Loucy (cell line): Measurements from ENCODE around the gene BST2.

Source experiments
- H2AFZ ChIP-seq: fragments of 200-600 bp; sonication (generic); 2 replicates; pipeline ENCODE4 v1.6.0; 2016; ENCODE audit warnings: antibody characterized with exemption, mild to moderate bottlenecking, low read length, moderate library complexity
- H3F3A ChIP-seq: fragments of 200-600 bp; 2 replicates; pipeline ENCODE4 v1.6.0; 2016; ENCODE audit warnings: antibody characterized with exemption, low read depth, mild to moderate bottlenecking
- H3K27me3 ChIP-seq: fragments of 200-600 bp; sonication (generic); 2 replicates; pipeline ENCODE4 v1.6.1; 2014; ENCODE audit warnings: low read length, mild to moderate bottlenecking; ENCODE audit not compliant: insufficient read depth, poor library complexity, severe bottlenecking
- H3K36me3 ChIP-seq: fragments of 200-600 bp; sonication (generic); 2 replicates; pipeline ENCODE4 v1.6.1; 2016; ENCODE audit warnings: low read length; ENCODE audit not compliant: insufficient read depth
- H3K4me1 ChIP-seq: fragments of 200-600 bp; sonication (generic); 2 replicates; pipeline ENCODE4 v1.5.1; 2014; ENCODE audit warnings: low read length, mild to moderate bottlenecking; ENCODE audit not compliant: insufficient read depth, poor library complexity, severe bottlenecking
- H3K4me2 ChIP-seq: fragments of 200-600 bp; sonication (generic); 2 replicates; pipeline ENCODE4 v1.6.0; 2014; ENCODE audit warnings: antibody characterized with exemption, low read length, low read depth, mild to moderate bottlenecking; ENCODE audit not compliant: poor library complexity, severe bottlenecking
- H3K4me3 ChIP-seq: fragments of 200-600 bp; sonication (generic); 2 replicates; pipeline ENCODE4 v1.5.1; 2014; ENCODE audit warnings: low read length, mild to moderate bottlenecking, mixed read lengths; ENCODE audit not compliant: poor library complexity, severe bottlenecking
- H3K79me2 ChIP-seq: fragments of 200-600 bp; sonication (generic); 2 replicates; pipeline ENCODE4 v1.6.1; 2014; ENCODE audit warnings: low read length; ENCODE audit not compliant: insufficient read depth
- H3K9ac ChIP-seq: fragments of 200-600 bp; sonication (generic); 2 replicates; pipeline ENCODE4 v1.6.0; 2014; ENCODE audit warnings: mild to moderate bottlenecking, low read depth, low read length, moderate library complexity; ENCODE audit not compliant: poor library complexity, severe bottlenecking
- H3K9me2 ChIP-seq: fragments of 200-600 bp; sonication (generic); replicated peaks from 2 replicates; pipeline ENCODE4 v1.6.1; 2016; ENCODE audit warnings: low read depth, low read length, mixed read lengths
- H3K9me3 ChIP-seq: fragments of 200-600 bp; sonication (generic); 2 replicates; pipeline ENCODE4 v1.6.1; 2014; ENCODE audit warnings: mild to moderate bottlenecking, antibody characterized with exemption, low read length, low read depth; ENCODE audit not compliant: insufficient read depth
- H4K20me1 ChIP-seq: fragments of 200-600 bp; sonication (generic); 2 replicates; pipeline ENCODE4 v1.6.0; 2014; ENCODE audit warnings: antibody characterized with exemption, low read length, mild to moderate bottlenecking; ENCODE audit not compliant: insufficient read depth, poor library complexity, severe bottlenecking
- EZH2phosphoT487 ChIP-seq: fragments of 200-600 bp; IDR thresholded peaks from 2 replicates; pipeline ENCODE4 v1.6.1; 2018; ENCODE audit warnings: antibody characterized with exemption, mild to moderate bottlenecking, moderate library complexity, borderline replicate concordance
- TF ChIP-seq, protein P1 (sequence below): fragments of 200-600 bp; sonication (generic); conservative IDR thresholded peaks from 2 replicates; pipeline ENCODE4 v1.5.1; 2014; ENCODE audit warnings: mild to moderate bottlenecking, antibody characterized with exemption, low read length

Gene BST2

DNA sequence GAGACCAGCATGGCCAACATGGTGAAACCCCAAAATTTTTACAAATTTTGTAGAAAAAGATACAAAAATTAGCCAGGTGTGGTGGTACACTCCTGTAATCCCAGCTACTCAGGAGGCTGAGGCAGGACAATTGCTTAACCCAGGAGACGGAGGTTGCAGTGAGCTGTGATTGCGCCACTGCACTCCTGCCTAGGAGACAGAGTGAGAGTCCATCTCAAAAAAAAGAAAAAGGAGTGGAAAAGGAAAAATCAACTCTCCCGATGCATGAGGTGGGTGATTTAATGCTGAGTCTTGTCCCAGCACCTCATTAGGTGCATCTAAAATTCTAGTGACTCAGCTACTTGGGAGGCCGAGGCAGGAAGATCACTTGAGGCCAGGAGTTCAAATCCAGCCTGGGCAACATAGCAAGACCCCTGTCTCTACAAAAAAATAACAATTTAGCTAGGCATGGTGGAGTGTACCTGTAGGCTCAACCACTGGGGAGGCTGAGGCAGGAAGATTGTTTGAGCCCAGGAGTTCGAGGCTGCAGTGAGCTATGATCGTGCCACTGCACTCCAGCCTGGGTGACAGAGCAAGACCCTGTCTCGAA, 48.3 kb downstream of the BST2 start:
- H3K9ac ChIP-seq: no peak overlapping the region
- no peaks in the 10 kb centered on the region for H3F3A ChIP-seq
- H3K4me3 ChIP-seq: no peak overlapping the region
- no peak overlapping the region for H2AFZ ChIP-seq
- H3K9me3 ChIP-seq: no peaks in the 10 kb centered on the region
- no peaks in the 10 kb centered on the region for H3K79me2 ChIP-seq
- H3K4me2 ChIP-seq: no peak overlapping the region
- H3K36me3 ChIP-seq: no peaks in the 10 kb centered on the region
- TF ChIP-seq, protein P1, sequence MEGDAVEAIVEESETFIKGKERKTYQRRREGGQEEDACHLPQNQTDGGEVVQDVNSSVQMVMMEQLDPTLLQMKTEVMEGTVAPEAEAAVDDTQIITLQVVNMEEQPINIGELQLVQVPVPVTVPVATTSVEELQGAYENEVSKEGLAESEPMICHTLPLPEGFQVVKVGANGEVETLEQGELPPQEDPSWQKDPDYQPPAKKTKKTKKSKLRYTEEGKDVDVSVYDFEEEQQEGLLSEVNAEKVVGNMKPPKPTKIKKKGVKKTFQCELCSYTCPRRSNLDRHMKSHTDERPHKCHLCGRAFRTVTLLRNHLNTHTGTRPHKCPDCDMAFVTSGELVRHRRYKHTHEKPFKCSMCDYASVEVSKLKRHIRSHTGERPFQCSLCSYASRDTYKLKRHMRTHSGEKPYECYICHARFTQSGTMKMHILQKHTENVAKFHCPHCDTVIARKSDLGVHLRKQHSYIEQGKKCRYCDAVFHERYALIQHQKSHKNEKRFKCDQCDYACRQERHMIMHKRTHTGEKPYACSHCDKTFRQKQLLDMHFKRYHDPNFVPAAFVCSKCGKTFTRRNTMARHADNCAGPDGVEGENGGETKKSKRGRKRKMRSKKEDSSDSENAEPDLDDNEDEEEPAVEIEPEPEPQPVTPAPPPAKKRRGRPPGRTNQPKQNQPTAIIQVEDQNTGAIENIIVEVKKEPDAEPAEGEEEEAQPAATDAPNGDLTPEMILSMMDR: no peak
- no peak for TF ChIP-seq EZH2phosphoT487
- H3K27me3 ChIP-seq: no peaks in the 10 kb centered on the region
- no peaks in the 10 kb centered on the region for H3K9me2 ChIP-seq
- no peaks in the 10 kb centered on the region for H4K20me1 ChIP-seq
- no peaks in the 10 kb centered on the region for H3K4me1 ChIP-seq

DNA sequence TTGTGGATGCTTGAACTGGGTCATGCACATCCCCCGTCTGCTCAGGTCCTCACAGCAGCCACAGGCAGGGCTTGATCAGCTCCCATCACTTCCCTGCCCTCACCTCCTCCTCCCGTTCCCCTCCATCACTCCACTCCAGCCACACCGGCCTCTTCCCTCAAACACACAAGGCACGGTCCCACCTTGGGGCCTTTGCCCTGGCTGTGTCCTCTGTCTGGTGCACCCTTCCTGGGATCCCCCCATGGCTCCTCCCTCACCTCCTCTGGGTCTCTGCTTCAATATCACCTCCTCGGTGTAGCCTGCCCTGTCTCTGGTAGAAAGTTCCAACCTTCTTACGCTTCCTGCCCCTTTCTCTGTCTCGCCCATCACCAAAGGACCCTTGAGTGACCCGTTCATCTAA, 52.0 kb downstream of the BST2 start:
- H3F3A ChIP-seq: no peaks in the 10 kb centered on the region

More for the DNA sequence above, 52.0 kb downstream of the BST2 start:
- no peak overlapping the region for H2AFZ ChIP-seq
- peaks cover 3% of the 10 kb centered on the region for H3K4me1 ChIP-seq
- H3K9me2 ChIP-seq: no peaks in the 10 kb centered on the region
- no peaks in the 10 kb centered on the region for H3K9me3 ChIP-seq
- no peak overlapping the region for H3K4me3 ChIP-seq
- no peaks in the 10 kb centered on the region for H3K27me3 ChIP-seq
- no peak for TF ChIP-seq EZH2phosphoT487
- TF ChIP-seq, protein P1: no peak
- H3K36me3 ChIP-seq: no peaks in the 10 kb centered on the region
- H3K79me2 ChIP-seq: no peaks in the 10 kb centered on the region
- H3K4me2 ChIP-seq: no peak overlapping the region
- no peak overlapping the region for H3K9ac ChIP-seq
- H4K20me1 ChIP-seq: no peaks in the 10 kb centered on the region
